ENCODE measurements around the gene YIF1A.
A peak's percentile ranks its signal among the peaks of the same experiment; 100 is the strongest.

- TF ChIP-seq, protein P1, sequence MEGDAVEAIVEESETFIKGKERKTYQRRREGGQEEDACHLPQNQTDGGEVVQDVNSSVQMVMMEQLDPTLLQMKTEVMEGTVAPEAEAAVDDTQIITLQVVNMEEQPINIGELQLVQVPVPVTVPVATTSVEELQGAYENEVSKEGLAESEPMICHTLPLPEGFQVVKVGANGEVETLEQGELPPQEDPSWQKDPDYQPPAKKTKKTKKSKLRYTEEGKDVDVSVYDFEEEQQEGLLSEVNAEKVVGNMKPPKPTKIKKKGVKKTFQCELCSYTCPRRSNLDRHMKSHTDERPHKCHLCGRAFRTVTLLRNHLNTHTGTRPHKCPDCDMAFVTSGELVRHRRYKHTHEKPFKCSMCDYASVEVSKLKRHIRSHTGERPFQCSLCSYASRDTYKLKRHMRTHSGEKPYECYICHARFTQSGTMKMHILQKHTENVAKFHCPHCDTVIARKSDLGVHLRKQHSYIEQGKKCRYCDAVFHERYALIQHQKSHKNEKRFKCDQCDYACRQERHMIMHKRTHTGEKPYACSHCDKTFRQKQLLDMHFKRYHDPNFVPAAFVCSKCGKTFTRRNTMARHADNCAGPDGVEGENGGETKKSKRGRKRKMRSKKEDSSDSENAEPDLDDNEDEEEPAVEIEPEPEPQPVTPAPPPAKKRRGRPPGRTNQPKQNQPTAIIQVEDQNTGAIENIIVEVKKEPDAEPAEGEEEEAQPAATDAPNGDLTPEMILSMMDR (IDR thresholded peaks at IDR 0.05) = no peak
- TF ChIP-seq EP300 (IDR thresholded peaks at IDR 0.05) (no peak), POLR2A (IDR thresholded peaks at IDR 0.05) (peak in 1 of 4 donors; percentile 23)
Observed at GRCh38 chr11:66316849-66317251, 27.9 kb upstream of the YIF1A start, which contains the start of gene CD248.
